MM.1S (cell line): ENCODE measurements around the gene ACOT9.

Source experiments
- CTCF ChIP-seq: fragments of 300-600 bp; sonication (generic); IDR thresholded peaks from 2 replicates; pipeline ENCODE4 v1.5.1; 2016; ENCODE audit warnings: antibody characterized with exemption, low read length, mixed read lengths
- EZH2 ChIP-seq: fragments of 300-600 bp; sonication (generic); optimal IDR thresholded peaks from 2 replicates; pipeline ENCODE3; 2017; ENCODE audit warnings: low read depth, mild to moderate bottlenecking, antibody characterized with exemption, low read length, mixed read lengths

GRCh38 chrX:23752740-23753415 is 9.8 kb upstream of the ACOT9 start:
- TF ChIP-seq CTCF (no peak), EZH2 (no peak)
